ENCODE measurements around the gene TCF7L2.

The TCF7L2 gene

DNA sequence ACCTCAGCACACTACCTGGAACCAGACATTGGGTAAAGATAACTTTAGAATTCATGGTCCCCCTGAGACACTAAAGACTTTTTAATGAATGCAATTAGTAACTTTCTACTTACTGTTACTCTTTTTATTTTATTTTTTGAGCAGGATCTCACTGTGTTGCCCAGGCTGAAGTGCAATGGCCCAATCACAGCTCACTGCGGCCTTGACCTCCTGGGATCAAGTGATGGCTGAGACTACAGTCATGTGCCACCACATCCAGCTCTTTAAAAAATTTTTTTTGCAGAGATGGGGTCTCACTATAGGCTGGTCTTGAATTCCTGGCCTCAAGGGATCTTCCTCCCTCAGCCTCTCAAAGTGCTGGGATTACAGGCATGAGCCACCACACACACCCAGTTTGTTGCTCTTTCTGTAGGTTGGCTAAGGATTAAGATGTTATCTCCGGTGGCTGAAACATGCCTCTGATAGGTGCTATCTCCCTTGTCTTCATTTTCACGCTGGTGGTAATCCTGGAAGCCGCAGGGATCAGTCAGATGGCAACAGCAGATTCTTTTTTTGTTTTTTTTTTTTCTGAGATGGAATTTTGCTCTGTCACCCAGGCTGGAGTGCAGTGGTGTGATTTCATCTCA lies 128.3 kb downstream of the TCF7L2 start:
- Histone ChIP-seq H3K9me2 (replicated peaks; ENCODE audit: insufficient read depth, low read length) (no peaks in the 10 kb centered on the region), H3K27me3 (ENCODE audit: low read length) (no peaks in the 10 kb centered on the region), H3K4me3 (ENCODE audit: insufficient read depth, low read length, poor library complexity, severe bottlenecking) (no peak overlapping the region), H2AFZ (ENCODE audit: low read depth, low read length, severe bottlenecking) (no peak overlapping the region), H3F3A (ENCODE audit: insufficient read depth) (no peaks in the 10 kb centered on the region), H3K9ac (ENCODE audit: low read length) (no peak overlapping the region), H3K27ac (ENCODE audit: low read depth, low read length) (no peak overlapping the region), H3K9me3 (ENCODE audit: insufficient read depth, low read length) (no peaks in the 10 kb centered on the region), H4K20me1 (ENCODE audit: low read depth, low read length) (no peaks in the 10 kb centered on the region), H3K36me3 (ENCODE audit: low read length) (no peaks in the 10 kb centered on the region), H3K79me2 (ENCODE audit: insufficient read depth, low read length) (no peaks in the 10 kb centered on the region), H3K4me2 (ENCODE audit: low read depth, low read length, poor library complexity, severe bottlenecking) (no peak overlapping the region)
- TF ChIP-seq EZH2phosphoT487 (conservative IDR thresholded peaks at IDR 0.05; ENCODE audit: low read length), result no peak
- TF ChIP-seq, protein P1, sequence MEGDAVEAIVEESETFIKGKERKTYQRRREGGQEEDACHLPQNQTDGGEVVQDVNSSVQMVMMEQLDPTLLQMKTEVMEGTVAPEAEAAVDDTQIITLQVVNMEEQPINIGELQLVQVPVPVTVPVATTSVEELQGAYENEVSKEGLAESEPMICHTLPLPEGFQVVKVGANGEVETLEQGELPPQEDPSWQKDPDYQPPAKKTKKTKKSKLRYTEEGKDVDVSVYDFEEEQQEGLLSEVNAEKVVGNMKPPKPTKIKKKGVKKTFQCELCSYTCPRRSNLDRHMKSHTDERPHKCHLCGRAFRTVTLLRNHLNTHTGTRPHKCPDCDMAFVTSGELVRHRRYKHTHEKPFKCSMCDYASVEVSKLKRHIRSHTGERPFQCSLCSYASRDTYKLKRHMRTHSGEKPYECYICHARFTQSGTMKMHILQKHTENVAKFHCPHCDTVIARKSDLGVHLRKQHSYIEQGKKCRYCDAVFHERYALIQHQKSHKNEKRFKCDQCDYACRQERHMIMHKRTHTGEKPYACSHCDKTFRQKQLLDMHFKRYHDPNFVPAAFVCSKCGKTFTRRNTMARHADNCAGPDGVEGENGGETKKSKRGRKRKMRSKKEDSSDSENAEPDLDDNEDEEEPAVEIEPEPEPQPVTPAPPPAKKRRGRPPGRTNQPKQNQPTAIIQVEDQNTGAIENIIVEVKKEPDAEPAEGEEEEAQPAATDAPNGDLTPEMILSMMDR (IDR thresholded peaks at IDR 0.05; ENCODE audit: insufficient read depth, low read length, poor library complexity, severe bottlenecking), result no peak

DNA sequence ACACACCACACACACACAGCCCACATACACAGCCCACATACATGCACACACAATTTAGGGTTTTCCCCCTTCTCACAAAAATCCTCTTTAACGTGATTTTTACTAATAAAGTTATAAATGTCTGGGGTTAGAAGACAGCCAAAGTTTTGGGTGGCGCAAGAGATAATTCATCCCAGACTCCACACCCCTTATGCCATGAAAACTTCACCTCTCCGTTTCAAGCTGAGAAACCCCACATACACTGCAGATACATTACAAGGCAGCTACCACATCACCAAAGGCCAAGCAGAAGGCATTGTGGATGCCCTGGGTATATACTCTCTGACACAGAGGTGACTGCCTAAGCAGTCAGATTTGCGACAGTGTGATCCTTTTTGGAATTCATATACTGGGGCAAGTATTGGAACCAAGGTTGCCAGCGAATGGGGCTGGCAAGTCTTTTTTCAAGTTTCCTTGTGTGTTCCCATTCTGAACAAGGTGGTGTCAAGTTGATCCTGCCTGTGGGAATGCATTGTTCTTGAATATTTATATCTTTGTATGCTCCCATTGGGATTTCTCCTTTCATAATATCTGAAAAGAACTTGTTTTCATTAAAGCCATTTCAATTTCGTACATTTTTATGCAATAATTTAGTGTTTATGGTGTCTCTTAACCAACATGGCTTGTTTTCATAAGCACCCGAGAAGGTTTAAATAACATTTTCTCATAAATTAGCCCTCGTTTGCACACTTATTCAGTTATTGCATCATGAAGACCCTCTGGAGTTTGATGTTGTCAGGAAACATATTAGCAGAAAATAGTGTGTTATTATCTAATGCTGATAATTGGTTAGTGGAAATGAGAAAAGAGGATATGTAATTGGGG lies 130.2 kb downstream of the TCF7L2 start:
- Histone ChIP-seq H3K27me3 (ENCODE audit: low read length) (no peaks in the 10 kb centered on the region), H3K79me2 (ENCODE audit: insufficient read depth, low read length) (no peaks in the 10 kb centered on the region), H3K36me3 (ENCODE audit: low read length) (no peaks in the 10 kb centered on the region), H3K4me2 (ENCODE audit: low read depth, low read length, poor library complexity, severe bottlenecking) (no peak overlapping the region), H3K9ac (ENCODE audit: low read length) (no peak overlapping the region), H3K9me3 (ENCODE audit: insufficient read depth, low read length) (no peaks in the 10 kb centered on the region), H3K27ac (ENCODE audit: low read depth, low read length) (no peak overlapping the region), H3K9me2 (replicated peaks; ENCODE audit: insufficient read depth, low read length) (no peaks in the 10 kb centered on the region), H2AFZ (ENCODE audit: low read depth, low read length, severe bottlenecking) (no peak overlapping the region), H4K20me1 (ENCODE audit: low read depth, low read length) (no peaks in the 10 kb centered on the region), H3K4me3 (ENCODE audit: insufficient read depth, low read length, poor library complexity, severe bottlenecking) (no peak overlapping the region), H3F3A (ENCODE audit: insufficient read depth) (no peaks in the 10 kb centered on the region)
- TF ChIP-seq, protein P1 (IDR thresholded peaks at IDR 0.05; ENCODE audit: insufficient read depth, low read length, poor library complexity, severe bottlenecking), result no peak
- TF ChIP-seq EZH2phosphoT487 (conservative IDR thresholded peaks at IDR 0.05; ENCODE audit: low read length), result no peak

- Histone ChIP-seq H2AFZ (ENCODE audit: low read depth, low read length, severe bottlenecking) (no peak overlapping the region), H3K9me3 (ENCODE audit: insufficient read depth, low read length) (no peaks in the 10 kb centered on the region), H3K9me2 (replicated peaks; ENCODE audit: insufficient read depth, low read length) (no peaks in the 10 kb centered on the region), H3K36me3 (ENCODE audit: low read length) (no peaks in the 10 kb centered on the region), H3K9ac (ENCODE audit: low read length) (no peak overlapping the region), H3K27me3 (ENCODE audit: low read length) (no peaks in the 10 kb centered on the region), H3K4me2 (ENCODE audit: low read depth, low read length, poor library complexity, severe bottlenecking) (no peak overlapping the region), H3F3A (ENCODE audit: insufficient read depth) (no peaks in the 10 kb centered on the region), H3K27ac (ENCODE audit: low read depth, low read length) (no peak overlapping the region), H3K79me2 (ENCODE audit: insufficient read depth, low read length) (no peaks in the 10 kb centered on the region), H4K20me1 (ENCODE audit: low read depth, low read length) (no peaks in the 10 kb centered on the region), H3K4me3 (ENCODE audit: insufficient read depth, low read length, poor library complexity, severe bottlenecking) (no peak overlapping the region)
- TF ChIP-seq, protein P1 (IDR thresholded peaks at IDR 0.05; ENCODE audit: insufficient read depth, low read length, poor library complexity, severe bottlenecking), result no peak
- TF ChIP-seq EZH2phosphoT487 (conservative IDR thresholded peaks at IDR 0.05; ENCODE audit: low read length), result no peak
Observed at GRCh38 chr10:113080925-113081229, 130.8 kb downstream of the TCF7L2 start.

All from SU-DHL-6 (cell line).